HCT116 (cell line): ENCODE results near the gene E2F6.
A peak's percentile ranks its signal among the peaks of the same experiment; 100 is the strongest.

Source experiments
- CTCF ChIP-seq, 3 experiments: fragments of 200-600 bp in 1 of 3; sonication (generic) in 1 of 3; IDR thresholded peaks in 2 of 3; conservative IDR thresholded peaks in 1 of 3; 2 replicates each; pipeline ENCODE4 v1.5.1; 2012 to 2017; ENCODE audit warnings: low read depth in 2 of 3, low read length in 2 of 3, antibody characterized with exemption in 1 of 3, borderline replicate concordance in 1 of 3, control low read depth in 1 of 3, mild to moderate bottlenecking in 1 of 3, mixed read lengths in 1 of 3, mixed run types in 1 of 3, moderate library complexity in 1 of 3; ENCODE audit not compliant: insufficient read depth in 1 of 3
- POLR2A ChIP-seq: IDR thresholded peaks from 2 replicates; pipeline ENCODE4 v1.7.0; 2011; ENCODE audit warnings: borderline replicate concordance; ENCODE audit not compliant: insufficient read depth, insufficient read length; ENCODE audit errors: extremely low read depth
- ZNF274 ChIP-seq: fragments of 200-500 bp; sonication (Bioruptor generic); IDR thresholded peaks from 2 replicates; pipeline ENCODE4 v1.6.1; 2014; ENCODE audit warnings: mild to moderate bottlenecking, low read depth, low read length, inconsistent platforms

- TF ChIP-seq CTCF (IDR thresholded peaks at IDR 0.05 in 2 of 3, conservative IDR thresholded peaks at IDR 0.05 in 1 of 3; ENCODE audit: borderline replicate concordance in 1 of 3, insufficient read depth in 1 of 3, low read depth in 2 of 3, low read length in 2 of 3) (peak; percentile 22 to 75 (median 68); a peak in 5 of 6 replicates), ZNF274 (no peak), POLR2A (no peak)
Measured at GRCh38 chr2:11417946-11418585, 47.9 kb downstream of the E2F6 start.
